ENCODE data around the gene DNAJC6.

Gene DNAJC6

GRCh38 chr1:65401612-65402011 is 92.3 kb downstream of the DNAJC6 start:
- Histone ChIP-seq H3K9me2 (replicated peaks; ENCODE audit: control insufficient read depth, low read length) (no peaks in the 10 kb centered on the region), H3K36me3 (ENCODE audit: control insufficient read depth, low read length) (no peaks in the 10 kb centered on the region), H3K4me1 (ENCODE audit: control insufficient read depth, low read length) (no peaks in the 10 kb centered on the region), H3K4me3 (ENCODE audit: low read length) (no peak overlapping the region), H3K27ac (ENCODE audit: low read depth, low read length) (no peak overlapping the region), H4K20me1 (ENCODE audit: control insufficient read depth, insufficient read depth, low read depth, low read length) (no peaks in the 10 kb centered on the region), H3K27me3 (ENCODE audit: control insufficient read depth, low read length) (no peaks in the 10 kb centered on the region), H3K4me2 (ENCODE audit: low read length) (no peak overlapping the region), H3K79me2 (ENCODE audit: control insufficient read depth, low read length) (no peaks in the 10 kb centered on the region), H3K9me3 (ENCODE audit: control insufficient read depth, insufficient read depth, low read length) (no peaks in the 10 kb centered on the region), H3F3A (ENCODE audit: control insufficient read depth, insufficient read depth) (no peaks in the 10 kb centered on the region)
- TF ChIP-seq EZH2phosphoT487 (IDR thresholded peaks at IDR 0.05; ENCODE audit: borderline replicate concordance, low read length): no peak
- TF ChIP-seq, protein P1, sequence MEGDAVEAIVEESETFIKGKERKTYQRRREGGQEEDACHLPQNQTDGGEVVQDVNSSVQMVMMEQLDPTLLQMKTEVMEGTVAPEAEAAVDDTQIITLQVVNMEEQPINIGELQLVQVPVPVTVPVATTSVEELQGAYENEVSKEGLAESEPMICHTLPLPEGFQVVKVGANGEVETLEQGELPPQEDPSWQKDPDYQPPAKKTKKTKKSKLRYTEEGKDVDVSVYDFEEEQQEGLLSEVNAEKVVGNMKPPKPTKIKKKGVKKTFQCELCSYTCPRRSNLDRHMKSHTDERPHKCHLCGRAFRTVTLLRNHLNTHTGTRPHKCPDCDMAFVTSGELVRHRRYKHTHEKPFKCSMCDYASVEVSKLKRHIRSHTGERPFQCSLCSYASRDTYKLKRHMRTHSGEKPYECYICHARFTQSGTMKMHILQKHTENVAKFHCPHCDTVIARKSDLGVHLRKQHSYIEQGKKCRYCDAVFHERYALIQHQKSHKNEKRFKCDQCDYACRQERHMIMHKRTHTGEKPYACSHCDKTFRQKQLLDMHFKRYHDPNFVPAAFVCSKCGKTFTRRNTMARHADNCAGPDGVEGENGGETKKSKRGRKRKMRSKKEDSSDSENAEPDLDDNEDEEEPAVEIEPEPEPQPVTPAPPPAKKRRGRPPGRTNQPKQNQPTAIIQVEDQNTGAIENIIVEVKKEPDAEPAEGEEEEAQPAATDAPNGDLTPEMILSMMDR (IDR thresholded peaks at IDR 0.05; ENCODE audit: low read depth, low read length, poor library complexity, severe bottlenecking): no peak

GRCh38 chr1:65404941-65405340 is 95.6 kb downstream of the DNAJC6 start:
- Histone ChIP-seq H3K4me3 (ENCODE audit: low read length) (no peak overlapping the region), H3K36me3 (ENCODE audit: control insufficient read depth, low read length) (no peaks in the 10 kb centered on the region), H3K27me3 (ENCODE audit: control insufficient read depth, low read length) (no peaks in the 10 kb centered on the region), H3K79me2 (ENCODE audit: control insufficient read depth, low read length) (no peaks in the 10 kb centered on the region), H3F3A (ENCODE audit: control insufficient read depth, insufficient read depth) (no peaks in the 10 kb centered on the region), H3K4me1 (ENCODE audit: control insufficient read depth, low read length) (no peaks in the 10 kb centered on the region), H3K27ac (ENCODE audit: low read depth, low read length) (no peak overlapping the region), H3K9me2 (replicated peaks; ENCODE audit: control insufficient read depth, low read length) (no peaks in the 10 kb centered on the region), H3K4me2 (ENCODE audit: low read length) (no peak overlapping the region), H3K9me3 (ENCODE audit: control insufficient read depth, insufficient read depth, low read length) (no peaks in the 10 kb centered on the region), H4K20me1 (ENCODE audit: control insufficient read depth, insufficient read depth, low read depth, low read length) (no peaks in the 10 kb centered on the region)
- no peak for TF ChIP-seq EZH2phosphoT487 (IDR thresholded peaks at IDR 0.05; ENCODE audit: borderline replicate concordance, low read length)
- TF ChIP-seq, protein P1 (IDR thresholded peaks at IDR 0.05; ENCODE audit: low read depth, low read length, poor library complexity, severe bottlenecking): no peak

DNA sequence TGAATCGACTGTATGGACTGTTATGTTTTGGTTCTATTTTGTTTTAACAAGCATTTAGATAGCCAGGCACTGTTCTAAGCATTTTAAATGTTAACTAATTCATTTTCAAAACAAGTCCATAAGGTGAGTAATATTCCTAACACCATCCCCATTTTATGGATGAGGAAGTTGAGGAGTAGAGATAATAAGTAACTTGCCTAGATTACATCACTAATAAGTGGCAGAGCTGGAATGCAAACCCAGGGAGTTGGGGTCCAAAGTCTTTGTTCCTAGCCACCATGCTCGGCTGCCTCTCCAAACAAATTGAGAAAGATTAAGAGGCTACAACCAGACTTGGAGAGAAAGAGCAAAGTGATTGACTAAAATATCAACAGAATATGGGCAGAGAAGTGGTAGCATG is 98.5 kb downstream of the DNAJC6 start:
- H3K9me2 ChIP-seq (replicated peaks; ENCODE audit: control insufficient read depth, low read length): no peaks in the 10 kb centered on the region
- H3K4me3 ChIP-seq (ENCODE audit: low read length): no peak overlapping the region
- H3K4me2 ChIP-seq (ENCODE audit: low read length): no peak overlapping the region
- no peaks in the 10 kb centered on the region for H4K20me1 ChIP-seq (ENCODE audit: control insufficient read depth, insufficient read depth, low read depth, low read length)
- H3K36me3 ChIP-seq (ENCODE audit: control insufficient read depth, low read length): no peaks in the 10 kb centered on the region
- TF ChIP-seq, protein P1 (IDR thresholded peaks at IDR 0.05; ENCODE audit: low read depth, low read length, poor library complexity, severe bottlenecking): no peak
- TF ChIP-seq EZH2phosphoT487 (IDR thresholded peaks at IDR 0.05; ENCODE audit: borderline replicate concordance, low read length): no peak
- no peaks in the 10 kb centered on the region for H3F3A ChIP-seq (ENCODE audit: control insufficient read depth, insufficient read depth)
- H3K9me3 ChIP-seq (ENCODE audit: control insufficient read depth, insufficient read depth, low read length): no peaks in the 10 kb centered on the region
- no peak overlapping the region for H3K27ac ChIP-seq (ENCODE audit: low read depth, low read length)
- H3K27me3 ChIP-seq (ENCODE audit: control insufficient read depth, low read length): no peaks in the 10 kb centered on the region
- H3K79me2 ChIP-seq (ENCODE audit: control insufficient read depth, low read length): no peaks in the 10 kb centered on the region
- H3K4me1 ChIP-seq (ENCODE audit: control insufficient read depth, low read length): no peaks in the 10 kb centered on the region

GRCh38 chr1:65409314-65409713 is 100.0 kb downstream of the DNAJC6 start:
- no peak overlapping the region for H3K4me2 ChIP-seq (ENCODE audit: low read length)

More at GRCh38 chr1:65409314-65409713, 100.0 kb downstream of the DNAJC6 start:
- no peak overlapping the region for H3K4me3 ChIP-seq (ENCODE audit: low read length)
- H4K20me1 ChIP-seq (ENCODE audit: control insufficient read depth, insufficient read depth, low read depth, low read length): no peaks in the 10 kb centered on the region
- H3K79me2 ChIP-seq (ENCODE audit: control insufficient read depth, low read length): no peaks in the 10 kb centered on the region
- H3K9me2 ChIP-seq (replicated peaks; ENCODE audit: control insufficient read depth, low read length): no peaks in the 10 kb centered on the region
- no peaks in the 10 kb centered on the region for H3K27me3 ChIP-seq (ENCODE audit: control insufficient read depth, low read length)
- TF ChIP-seq EZH2phosphoT487 (IDR thresholded peaks at IDR 0.05; ENCODE audit: borderline replicate concordance, low read length): no peak
- TF ChIP-seq, protein P1 (IDR thresholded peaks at IDR 0.05; ENCODE audit: low read depth, low read length, poor library complexity, severe bottlenecking): no peak
- H3K36me3 ChIP-seq (ENCODE audit: control insufficient read depth, low read length): no peaks in the 10 kb centered on the region
- H3K4me1 ChIP-seq (ENCODE audit: control insufficient read depth, low read length): no peaks in the 10 kb centered on the region
- no peaks in the 10 kb centered on the region for H3F3A ChIP-seq (ENCODE audit: control insufficient read depth, insufficient read depth)
- H3K27ac ChIP-seq (ENCODE audit: low read depth, low read length): no peak overlapping the region
- no peaks in the 10 kb centered on the region for H3K9me3 ChIP-seq (ENCODE audit: control insufficient read depth, insufficient read depth, low read length)
